LNCaP clone FGC (cell line): ENCODE data around the gene HTR6.

ENCODE experiments used
- DNase-seq: peaks from one replicate; pipeline ENCODE4 v3.0.0-alpha.2; 2011; ENCODE audit warnings: low read depth
- H3K4me3 ChIP-seq: 2 replicates; pipeline ENCODE4 v1.5.1; 2011; ENCODE audit warnings: mild to moderate bottlenecking, low read depth, low read length, control low read depth
- TF ChIP-seq, protein P1 (sequence below): IDR thresholded peaks from 2 replicates; pipeline ENCODE4 v1.5.1; 2012; ENCODE audit warnings: mild to moderate bottlenecking; ENCODE audit not compliant: control insufficient read depth, insufficient read depth; ENCODE audit errors: extremely low read depth

The HTR6 gene

DNA sequence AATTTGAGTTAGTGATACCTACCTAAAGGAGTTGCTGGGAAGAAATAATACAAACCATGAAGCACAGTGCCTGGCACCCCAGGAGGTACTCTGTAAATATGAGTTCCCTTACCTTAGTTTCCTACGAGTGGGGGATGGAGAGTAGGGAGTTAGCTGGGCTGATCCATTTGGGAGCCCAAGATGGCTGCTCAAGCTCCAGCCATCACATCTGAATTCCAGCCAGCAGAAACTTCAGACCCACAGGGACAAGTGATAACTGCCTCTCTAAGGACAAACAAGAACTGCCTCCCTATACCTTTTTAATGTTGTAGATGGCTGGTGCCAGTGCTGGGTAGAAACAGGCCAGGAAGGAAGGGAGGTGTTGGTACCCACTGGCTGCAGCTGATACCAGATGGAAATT is 22.7 kb downstream of the HTR6 start:
- DNase-seq, result no peak
- TF ChIP-seq, protein P1, sequence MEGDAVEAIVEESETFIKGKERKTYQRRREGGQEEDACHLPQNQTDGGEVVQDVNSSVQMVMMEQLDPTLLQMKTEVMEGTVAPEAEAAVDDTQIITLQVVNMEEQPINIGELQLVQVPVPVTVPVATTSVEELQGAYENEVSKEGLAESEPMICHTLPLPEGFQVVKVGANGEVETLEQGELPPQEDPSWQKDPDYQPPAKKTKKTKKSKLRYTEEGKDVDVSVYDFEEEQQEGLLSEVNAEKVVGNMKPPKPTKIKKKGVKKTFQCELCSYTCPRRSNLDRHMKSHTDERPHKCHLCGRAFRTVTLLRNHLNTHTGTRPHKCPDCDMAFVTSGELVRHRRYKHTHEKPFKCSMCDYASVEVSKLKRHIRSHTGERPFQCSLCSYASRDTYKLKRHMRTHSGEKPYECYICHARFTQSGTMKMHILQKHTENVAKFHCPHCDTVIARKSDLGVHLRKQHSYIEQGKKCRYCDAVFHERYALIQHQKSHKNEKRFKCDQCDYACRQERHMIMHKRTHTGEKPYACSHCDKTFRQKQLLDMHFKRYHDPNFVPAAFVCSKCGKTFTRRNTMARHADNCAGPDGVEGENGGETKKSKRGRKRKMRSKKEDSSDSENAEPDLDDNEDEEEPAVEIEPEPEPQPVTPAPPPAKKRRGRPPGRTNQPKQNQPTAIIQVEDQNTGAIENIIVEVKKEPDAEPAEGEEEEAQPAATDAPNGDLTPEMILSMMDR, result no peak

DNA sequence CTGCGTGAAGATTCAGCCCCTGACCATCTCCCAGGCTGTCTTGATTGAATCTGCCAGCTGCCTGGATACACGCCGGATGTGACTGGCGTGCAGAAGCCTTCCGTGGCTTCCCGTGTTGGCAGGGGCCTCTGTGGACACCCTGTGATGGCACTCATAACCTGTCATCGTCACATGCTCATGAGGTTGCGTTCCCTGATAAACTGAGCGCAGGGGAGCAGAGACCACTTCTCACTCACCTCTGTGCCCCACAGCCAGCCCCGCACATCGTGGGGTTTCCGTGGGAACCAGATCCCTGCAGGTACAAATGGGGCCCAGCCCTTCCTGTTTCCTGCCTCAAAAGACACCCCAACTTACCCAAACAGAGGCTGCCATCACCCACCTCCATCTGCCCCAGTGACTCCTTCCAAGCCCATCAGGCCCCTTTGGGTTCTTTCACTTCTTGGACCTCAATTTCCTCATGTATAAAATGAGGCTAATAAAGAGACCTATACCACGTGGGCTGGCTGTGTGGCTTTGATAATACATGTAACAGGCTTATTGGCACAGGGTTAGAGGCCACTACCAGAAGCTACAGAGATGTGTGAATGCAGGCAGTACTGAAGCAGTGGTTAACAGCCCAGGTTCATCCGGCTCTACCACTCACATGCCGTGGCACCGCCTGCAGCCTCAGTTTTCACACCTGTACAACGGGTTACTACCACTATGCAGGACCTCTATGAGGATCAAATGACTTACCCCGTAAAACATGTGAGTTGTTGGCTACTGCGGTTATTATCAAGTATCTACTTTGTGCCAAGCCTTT is 23.6 kb downstream of the HTR6 start:
- no peak for DNase-seq
- TF ChIP-seq, protein P1, result no peak
- H3K4me3 ChIP-seq, result no peak overlapping the region

More for the DNA sequence above, 22.7 kb downstream of the HTR6 start:
- no peak overlapping the region for H3K4me3 ChIP-seq

DNA sequence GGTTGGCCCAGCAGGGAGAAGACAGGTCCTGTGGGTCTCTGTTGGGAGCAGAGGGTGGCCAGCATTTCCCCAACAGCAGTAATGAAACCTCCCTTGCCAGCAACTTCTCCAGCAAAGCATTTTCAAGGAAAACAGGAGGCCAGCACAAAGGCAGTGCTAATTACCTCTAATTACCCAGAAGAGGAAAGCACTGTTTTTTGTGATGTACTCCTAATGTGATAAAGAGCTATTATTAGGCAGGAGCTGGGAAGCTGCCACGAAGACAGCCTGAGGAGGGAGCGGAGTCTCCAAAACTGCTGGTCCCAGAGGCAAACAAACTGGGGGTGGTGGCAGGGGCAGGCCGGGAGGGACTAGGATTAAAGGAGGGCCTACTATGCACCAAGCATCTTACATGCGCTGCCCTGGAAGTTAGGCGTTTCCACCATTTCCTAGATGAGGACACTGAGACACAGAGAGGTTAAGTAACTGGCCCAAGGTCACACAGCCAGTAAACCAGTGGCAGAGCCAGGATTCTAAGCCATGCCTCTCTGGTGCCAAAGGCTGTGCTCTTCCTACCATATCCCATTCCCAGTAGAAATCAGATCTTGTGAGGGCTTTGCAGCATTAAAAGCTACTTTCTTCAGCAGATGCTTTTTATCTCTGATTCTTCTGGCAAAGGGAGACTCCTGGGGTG is 24.5 kb downstream of the HTR6 start:
- TF ChIP-seq, protein P1, result no peak
- no peak for DNase-seq
- no peak overlapping the region for H3K4me3 ChIP-seq

DNA sequence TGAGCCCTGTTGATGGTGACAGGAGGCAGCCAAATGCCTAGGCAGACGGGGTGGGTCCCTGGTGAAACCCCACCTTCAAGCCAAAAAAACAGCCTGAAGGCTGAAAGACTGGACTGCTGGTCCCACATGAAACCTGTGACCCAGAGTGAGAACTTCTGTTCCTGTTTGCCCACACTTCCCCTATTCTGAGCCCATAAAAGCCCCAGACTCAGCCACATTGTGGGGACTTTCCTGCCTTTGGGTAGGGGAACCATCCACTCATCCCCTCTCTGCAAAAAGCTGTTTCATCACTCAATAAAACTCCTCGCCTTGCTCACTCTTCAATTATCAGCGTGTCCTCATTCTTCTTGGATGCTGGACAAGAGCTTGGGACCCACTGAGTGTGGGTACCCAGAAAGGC is 25.2 kb downstream of the HTR6 start:
- TF ChIP-seq, protein P1, result no peak
- DNase-seq, result no peak
- H3K4me3 ChIP-seq, result no peak overlapping the region

DNA sequence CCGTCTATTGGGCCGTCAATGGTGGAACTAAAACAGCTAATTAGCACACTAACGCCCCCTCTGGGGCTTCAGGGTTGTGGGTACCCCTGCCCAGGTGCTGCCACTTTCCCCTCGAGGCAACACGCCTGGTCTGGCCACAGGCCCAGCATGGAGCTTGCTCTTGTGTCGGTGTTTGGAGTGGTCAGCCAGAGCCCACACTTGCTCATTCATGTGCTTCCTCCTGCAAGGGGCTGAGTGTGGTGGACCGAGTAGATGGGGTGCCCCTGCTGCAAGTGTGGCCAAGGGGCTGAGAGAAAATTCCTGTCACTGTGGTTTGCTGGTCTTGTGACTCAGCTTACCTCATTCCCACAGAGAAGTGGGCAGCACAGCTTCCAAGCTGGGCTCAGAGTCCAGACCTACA is 25.7 kb downstream of the HTR6 start:
- TF ChIP-seq, protein P1, result no peak

DNA sequence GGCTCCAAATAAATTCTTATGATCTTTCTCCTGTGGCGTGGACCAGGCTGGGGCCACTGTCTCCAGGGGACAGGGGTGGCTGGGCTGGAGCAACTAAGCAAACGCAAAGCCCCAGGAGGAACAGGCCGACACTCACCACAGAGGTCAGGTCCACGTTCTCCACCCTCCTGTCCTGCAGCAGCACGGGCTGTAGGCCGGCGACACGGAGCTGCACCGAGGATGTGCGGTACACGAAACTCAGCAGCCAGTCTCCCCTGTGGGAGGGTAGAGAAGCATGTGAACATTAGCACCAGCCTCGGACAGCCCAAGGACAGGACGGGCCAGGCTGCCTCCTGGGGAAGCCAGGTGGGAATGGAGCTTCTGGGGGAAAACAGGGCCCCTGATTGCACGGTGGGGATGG is 29.6 kb downstream of the HTR6 start:
- DNase-seq, result no peak
- TF ChIP-seq, protein P1, result no peak
- no peak overlapping the region for H3K4me3 ChIP-seq

More for the DNA sequence above, 25.7 kb downstream of the HTR6 start:
- H3K4me3 ChIP-seq, result no peak overlapping the region
- no peak for DNase-seq
